ENCODE results near the gene NSL1.
"Not testable (repeated sequence)": the region's sequence is repeated elsewhere in the genome, so short reads cannot be mapped to it uniquely, and the experiment has no call there.

NSL1 gene

GRCh38 chr1:212792396-212792908, 875 bp upstream of the NSL1 start:
- DNase-seq: no peak
- intact Hi-C loops (cut with DNase I): no loop called here

GRCh38 chr1:212791261-212791675, 309 bp downstream of the NSL1 start:
- DNase-seq: peak in 2 of 42 donors; percentile 29 to 69
- intact Hi-C loops (cut with DNase I): no loop called here

DNA sequence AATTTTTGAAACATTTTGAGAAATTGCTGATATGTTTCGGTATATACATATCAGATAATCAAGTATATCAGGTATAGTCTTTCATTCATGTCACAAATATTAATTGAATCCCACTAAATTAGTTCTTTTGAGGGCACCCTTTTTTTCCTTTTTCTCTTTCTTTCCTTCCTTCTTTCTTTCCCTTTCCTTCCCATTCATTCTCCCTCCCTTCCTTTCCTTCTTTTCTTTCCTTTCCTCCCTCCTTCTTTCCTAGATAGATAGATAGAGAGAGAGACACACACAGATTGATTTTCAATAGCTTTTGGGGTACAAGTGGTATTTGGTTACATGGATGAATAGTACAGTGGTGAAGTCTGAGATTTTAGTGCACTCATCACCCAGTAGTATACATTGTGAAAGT, 5.7 kb downstream of the NSL1 start:
- no peak for DNase-seq
- intact Hi-C loops (cut with DNase I): loop anchor here (10.0 kb wide), 2 partner anchors 121 to 311 kb away; no protein-coding TSS in a partner anchor

DNA sequence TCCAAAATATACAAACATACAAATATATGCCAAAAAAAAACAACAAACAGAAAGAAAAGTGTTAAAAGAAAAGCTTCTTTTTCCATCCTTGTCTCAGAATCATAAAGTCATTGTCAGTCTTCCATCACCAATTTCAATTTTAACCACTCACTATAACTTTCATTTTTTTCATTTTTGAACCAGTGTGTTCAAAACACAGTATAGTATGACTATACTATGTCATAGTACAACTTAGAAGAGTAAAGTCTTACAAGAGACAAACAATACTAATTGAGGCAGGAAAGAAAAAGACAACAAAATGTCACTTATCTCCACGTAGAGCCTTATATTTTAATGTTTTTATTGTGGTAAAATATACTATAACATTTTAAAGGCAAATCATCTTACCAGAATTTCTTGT, 7.6 kb downstream of the NSL1 start:
- DNase-seq: no peak
- intact Hi-C loops (cut with DNase I): loop anchor here (10.0 kb wide), 2 partner anchors 119 to 309 kb away; no protein-coding TSS in a partner anchor

DNA sequence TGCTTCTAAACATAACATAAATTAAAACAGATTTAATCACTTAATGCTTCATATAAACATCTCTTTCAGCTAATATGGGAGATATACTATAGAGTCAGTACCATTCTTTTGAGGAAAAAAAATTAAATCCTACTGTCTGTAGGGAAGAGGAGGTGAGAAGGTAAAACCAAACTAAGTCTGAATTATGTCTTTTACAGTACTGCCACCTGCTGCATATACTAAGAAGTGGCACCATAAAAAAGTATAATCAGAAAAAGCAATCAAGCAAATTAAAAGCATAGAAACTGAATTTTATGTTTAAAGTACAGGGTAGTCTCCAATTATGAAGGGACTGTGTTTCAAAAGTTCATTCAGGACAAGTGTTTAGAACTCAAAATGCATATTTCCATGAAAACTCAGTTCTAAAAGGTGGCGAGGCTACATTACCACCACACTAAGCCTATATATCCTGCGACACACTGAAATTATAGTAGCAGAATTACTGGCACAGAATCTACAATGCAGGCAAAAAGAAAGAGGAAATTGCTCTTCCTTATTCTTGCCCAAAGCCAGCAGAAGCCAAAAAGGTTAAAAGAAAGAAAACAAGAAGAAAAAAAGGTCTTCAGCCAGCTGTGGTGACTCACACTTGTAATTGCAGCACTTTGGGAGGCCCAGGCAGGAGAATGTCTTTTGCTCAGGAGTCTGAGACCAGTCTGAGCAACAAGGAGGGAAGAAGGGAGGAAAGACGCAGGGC, 9.0 kb downstream of the NSL1 start:
- intact Hi-C loops (cut with DNase I): loop anchor here (10.0 kb wide), 2 partner anchors 118 to 308 kb away; no protein-coding TSS in a partner anchor
- no peak for DNase-seq

DNA sequence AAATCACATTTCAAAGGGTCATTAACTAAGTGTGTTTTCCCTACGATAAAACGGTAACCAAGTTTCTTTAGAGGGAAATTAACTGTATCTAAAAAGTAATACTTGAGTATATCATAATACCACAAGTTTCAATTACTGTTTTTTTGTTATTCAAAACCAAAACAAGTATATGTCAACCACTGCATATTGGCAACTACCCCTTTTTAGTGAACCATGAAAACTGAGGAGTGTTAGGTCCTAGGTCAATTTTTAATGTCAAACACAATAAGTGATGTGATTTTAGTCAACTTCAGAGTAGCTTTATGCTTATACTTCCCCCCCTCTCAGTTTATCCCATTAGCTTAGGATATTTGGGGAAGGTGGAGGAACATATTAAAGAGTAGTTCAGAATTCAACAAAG, 10.4 kb downstream of the NSL1 start:
- intact Hi-C loops (cut with DNase I): loop anchor here (10.0 kb wide), 2 partner anchors 116 to 306 kb away; no protein-coding TSS in a partner anchor
- DNase-seq: no peak

DNA sequence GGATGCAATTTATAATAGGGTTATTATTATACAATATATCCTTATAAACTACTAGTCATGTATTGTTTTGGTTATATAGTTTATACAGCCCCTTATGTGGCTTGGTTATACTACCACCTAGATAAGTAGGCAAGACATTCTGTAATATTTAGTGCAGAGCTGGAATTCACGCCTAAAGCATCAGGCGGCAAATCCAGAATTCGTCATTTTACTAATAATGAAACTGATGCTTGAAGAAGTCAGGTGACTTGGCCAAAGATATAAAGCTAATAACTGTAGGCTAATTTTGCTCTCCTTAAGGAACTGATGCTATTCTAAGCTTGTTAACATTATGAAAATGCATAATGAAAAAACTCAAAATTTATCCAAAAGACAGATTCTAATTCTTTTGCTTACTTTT, 10.8 kb downstream of the NSL1 start:
- no peak for DNase-seq
- intact Hi-C loops (cut with DNase I): loop anchor here (10.0 kb wide), 2 partner anchors 116 to 306 kb away; no protein-coding TSS in a partner anchor

DNA sequence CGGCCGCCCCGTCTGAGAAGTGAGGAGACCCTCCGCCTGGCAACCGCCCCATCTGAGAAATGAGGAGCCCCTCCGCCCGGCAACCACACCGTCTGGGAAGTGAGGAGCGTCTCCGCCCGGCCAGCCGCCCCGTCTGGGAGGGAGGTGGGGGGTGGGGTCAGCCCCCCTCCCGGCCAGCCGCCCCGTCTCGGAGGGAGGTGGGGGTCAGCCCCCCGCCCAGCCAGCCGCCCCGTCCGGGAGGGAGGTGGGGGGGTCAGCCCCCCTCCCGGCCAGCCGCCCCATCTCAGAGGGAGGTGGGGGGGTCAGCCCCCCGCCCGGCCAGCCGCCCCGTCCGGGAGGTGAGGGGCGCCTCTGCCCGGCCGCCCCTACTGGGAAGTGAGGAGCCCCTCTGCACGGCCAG, 12.5 kb downstream of the NSL1 start:
- intact Hi-C loops (cut with DNase I); DNase-seq: not testable (repeated sequence)

DNA sequence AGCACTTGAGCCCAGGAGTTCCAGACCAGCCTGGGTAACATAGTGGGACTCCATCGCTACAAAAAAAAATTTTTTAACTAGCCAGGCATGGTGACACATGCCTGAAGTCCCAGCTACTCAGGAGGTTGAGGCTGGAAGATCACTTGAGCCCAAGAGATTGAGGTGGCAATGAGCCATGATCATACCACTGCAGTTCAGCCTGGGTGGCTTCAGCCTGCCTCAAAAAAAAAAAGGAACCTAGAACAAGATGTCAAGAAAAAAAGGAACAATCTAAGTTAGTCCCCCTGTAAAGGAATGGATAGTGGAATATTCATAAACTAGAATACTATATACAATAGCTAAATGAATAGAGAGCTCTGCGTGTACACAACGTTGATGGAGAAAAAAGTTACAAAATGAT, 14.4 kb downstream of the NSL1 start:
- no peak for DNase-seq
- intact Hi-C loops (cut with DNase I): no loop called here

DNA sequence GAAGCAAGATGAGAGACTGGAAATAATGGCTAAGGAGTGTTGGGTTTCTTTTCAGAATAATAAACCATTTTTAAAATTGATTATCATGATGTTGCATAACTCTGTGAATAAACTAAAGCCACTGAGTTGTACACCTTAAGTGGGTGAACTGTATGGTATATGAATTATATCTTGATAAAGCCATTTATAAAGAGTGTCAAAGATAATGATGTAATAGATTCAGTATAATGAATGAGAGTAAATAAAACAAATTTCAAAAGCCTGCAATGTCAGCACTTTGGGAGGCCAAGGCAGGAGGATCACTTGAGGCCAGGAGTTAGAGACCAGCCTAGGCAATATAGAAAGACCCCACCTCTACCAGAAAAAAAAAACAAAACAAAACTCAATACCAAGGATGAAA, 16.3 kb downstream of the NSL1 start:
- no peak for DNase-seq
- intact Hi-C loops (cut with DNase I): no loop called here

- DNase-seq: no peak
- intact Hi-C loops (cut with DNase I): no loop called here
Observed at GRCh38 chr1:212774584-212774983, 17.0 kb downstream of the NSL1 start.

DNA sequence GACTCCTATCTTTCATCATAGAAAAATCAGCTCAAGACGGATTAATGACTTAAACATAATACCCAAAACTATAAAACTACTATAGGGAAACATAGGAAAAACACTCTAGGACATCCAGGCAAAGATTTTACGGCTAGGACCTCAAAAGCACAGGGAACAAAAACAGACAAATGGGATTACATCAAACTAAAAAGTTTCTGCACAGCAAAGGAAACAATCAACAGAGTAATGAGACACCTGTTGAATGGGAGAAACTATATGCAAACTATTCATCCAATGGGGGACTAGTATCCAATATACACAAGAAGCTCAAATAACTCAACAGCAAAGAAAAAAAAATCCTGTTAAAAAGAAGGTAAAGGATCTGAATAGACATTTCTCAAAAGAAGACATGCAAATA, 18.6 kb downstream of the NSL1 start:
- no peak for DNase-seq
- intact Hi-C loops (cut with DNase I): no loop called here

DNA sequence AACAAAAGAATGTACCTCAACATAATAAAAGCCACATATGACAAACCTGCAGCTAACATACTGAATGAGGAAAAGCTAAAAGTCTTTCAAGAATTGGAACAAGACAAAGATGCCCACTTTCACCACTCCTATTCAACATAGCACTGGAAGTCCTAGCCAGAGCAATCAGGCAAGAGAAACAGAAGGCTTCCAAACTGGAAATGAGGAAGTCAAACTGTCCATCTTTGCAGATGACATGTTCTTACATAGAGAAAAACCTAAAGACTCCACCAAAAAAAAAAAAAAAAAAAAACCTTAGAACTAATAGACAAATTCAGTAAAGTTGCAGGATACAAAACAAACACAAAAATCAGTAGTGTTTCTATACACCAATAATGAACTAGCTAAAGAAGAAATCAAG, 20.2 kb downstream of the NSL1 start:
- intact Hi-C loops (cut with DNase I): no loop called here
- DNase-seq: no peak

- intact Hi-C loops (cut with DNase I): no loop called here
- DNase-seq: no peak
Observed at GRCh38 chr1:212769459-212770167, 22.0 kb downstream of the NSL1 start.

DNA sequence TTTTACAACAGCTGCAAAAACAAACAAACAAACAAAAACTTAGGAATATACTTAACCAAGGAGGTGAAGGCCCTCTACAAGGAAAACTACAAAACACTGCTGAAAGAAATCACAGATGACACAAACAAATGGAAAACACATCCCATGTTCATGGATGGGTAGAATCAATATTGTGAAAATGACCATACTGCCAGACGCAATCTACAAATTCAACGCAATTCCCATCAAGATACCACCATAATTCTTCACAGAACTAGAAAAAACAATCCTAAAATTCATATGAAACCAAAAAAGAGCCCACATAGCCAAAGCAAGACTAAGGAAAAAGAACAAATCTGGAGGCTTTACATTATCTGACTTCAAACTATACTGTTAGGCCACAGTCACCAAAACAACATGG, 24.8 kb downstream of the NSL1 start:
- DNase-seq; intact Hi-C loops (cut with DNase I): not testable (repeated sequence)

GRCh38 chr1:212764718-212765281, 26.8 kb downstream of the NSL1 start:
- intact Hi-C loops (cut with DNase I): not testable (repeated sequence)

DNA sequence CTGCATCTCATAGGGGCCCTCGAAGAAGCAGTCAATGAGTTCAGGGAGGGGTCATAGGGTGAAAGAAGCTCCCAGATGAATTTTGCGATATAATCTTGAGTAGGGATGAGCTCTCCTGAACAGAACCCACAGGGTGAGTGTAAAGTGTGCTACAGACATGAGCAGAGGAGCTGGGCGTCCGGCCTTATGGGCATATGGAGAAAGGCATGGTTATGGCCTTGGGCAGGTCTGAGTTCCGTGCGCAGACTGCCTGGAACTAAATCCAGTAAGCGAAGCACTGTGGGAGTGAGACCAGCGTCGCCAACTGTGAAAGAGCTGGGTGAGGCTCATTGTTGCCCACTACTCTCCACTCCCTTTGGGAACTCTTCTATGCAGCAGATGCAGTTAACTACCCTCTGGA, 28.7 kb downstream of the NSL1 start:
- no peak for DNase-seq
- intact Hi-C loops (cut with DNase I): no loop called here

More at GRCh38 chr1:212764718-212765281, 26.8 kb downstream of the NSL1 start:
- not testable (repeated sequence) for DNase-seq

DNA sequence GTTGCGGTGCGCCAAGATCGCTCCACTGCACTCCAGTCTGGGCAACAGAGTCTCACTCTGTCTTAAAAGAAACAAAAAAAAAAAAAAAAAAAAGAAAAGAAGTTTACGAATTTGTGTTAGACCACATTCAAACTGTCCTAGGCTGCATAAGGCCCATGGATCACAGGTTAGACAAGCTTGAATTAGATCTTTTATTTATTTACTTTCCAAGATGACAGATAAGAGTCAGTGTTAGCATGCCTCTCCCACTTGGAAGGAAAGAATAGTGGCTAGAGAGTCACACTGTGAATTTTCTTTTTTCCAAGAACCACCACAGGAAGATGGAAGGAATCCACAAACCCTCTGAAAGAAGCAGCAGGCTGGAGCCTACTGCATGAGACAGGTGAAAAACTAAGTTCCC, 29.3 kb downstream of the NSL1 start:
- intact Hi-C loops (cut with DNase I): no loop called here
- DNase-seq: no peak

GRCh38 chr1:212760126-212760823, 31.3 kb downstream of the NSL1 start:
- intact Hi-C loops (cut with DNase I): no loop called here
- DNase-seq: peak in 4 of 42 donors; percentile 14 to 36 (median 26)
